ENCODE data around the gene PTMS. TPM values are rescaled to one million over a fixed set of nuclear protein-coding genes. Genes with fewer than 3 reads are reported as not detected.
A peak's percentile ranks its signal among the peaks of the same experiment; 100 is the strongest.

Gene PTMS
- total and polyA plus RNA-seq, 8 donors: 22.8 to 363 (median 156) TPM

DNA sequence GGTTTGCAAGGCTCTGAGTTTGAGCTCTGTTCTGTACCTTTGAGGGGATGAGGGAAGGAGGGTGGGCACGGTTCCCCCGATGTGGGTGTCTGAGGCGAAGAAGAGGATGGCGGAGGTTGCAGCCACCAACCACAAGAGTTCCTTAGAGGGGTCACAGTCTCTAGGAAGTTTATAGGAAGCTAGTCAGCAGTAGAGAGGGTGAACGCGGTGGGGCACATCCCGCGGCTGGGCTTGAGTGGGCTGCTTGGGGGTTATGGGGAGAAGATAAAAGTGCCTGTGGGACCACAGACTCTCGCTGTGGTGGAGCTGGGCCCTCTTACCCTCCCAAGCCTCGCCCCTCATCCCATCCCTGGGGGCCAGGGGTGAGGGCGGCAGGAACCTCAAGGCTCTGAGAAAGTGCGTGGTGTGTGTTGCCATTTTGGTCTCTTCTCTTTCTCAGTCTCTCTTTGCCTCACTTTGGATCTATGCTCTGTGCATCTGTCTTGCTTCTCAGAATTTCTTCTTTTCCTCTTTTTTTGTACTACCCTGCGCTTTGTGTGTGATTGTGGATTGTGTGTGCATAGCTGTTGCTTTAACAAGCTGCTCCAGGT lies 25.9 kb downstream of the PTMS start:
- DNase-seq: no peak
- Histone ChIP-seq H3K4me3 (peak overlapping the region in 2 of 4 donors; percentile 10 to 24), H3K9me3 (no peaks in the 10 kb centered on the region), H3K4me1 (peaks cover 0 to 15% (median 3%) of the 10 kb centered on the region in 4 donors), H3K36me3 (no peaks in the 10 kb centered on the region), H3K27ac (peak overlapping the region in 4 of 5 donors; percentile 22 to 66 (median 40)), H3K27me3 (no peaks in the 10 kb centered on the region)
- TF ChIP-seq POLR2A (IDR thresholded peaks at IDR 0.05): no peak
- TF ChIP-seq POLR2AphosphoS5 (IDR thresholded peaks at IDR 0.05): no peak
- no peak for TF ChIP-seq EP300 (IDR thresholded peaks at IDR 0.05)
- WGBS, 5 donors: 69 to 81% (median 78%) methylated on average over 13 of the region's 13 CpGs
- intact Hi-C loops (cut with DNase I; ENCODE audit: low total_unique reads): no loop called here

DNA sequence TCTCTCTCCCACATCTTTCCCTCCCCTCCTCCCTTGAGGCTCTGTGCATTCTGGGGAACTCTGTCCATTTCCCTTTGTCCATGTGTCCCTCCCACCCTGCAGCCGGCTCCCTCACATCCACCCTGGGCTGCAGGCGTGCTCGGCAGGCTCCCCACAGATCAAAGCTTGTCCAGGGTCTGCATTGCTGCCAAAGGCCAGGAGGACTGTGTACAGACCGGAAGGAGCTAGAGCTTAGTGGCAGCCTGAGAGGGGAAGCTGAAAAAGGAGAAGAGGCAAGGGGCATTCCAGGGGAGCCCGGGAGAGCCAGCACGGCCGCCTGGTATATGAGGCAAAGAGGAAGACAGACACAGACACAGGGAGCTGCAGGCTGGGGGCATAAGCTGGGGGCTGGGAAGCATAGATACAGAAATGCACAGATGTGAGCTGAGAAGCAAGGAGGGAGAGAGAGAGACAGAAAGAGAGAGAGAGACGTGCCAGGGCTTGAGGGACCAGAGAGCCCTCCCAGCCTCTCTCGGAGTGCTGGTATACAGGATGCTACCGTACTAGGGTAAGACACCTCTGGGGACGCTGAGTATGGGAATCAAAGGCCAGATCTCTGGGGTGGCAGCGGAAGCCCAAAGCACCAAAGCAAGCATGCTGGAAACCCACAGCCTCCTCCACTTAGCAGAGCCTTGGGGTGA lies 26.5 kb downstream of the PTMS start:
- intact Hi-C loops (cut with DNase I; ENCODE audit: low total_unique reads): no loop called here
- Histone ChIP-seq H3K4me3 (peak overlapping the region in 2 of 4 donors; percentile 10 to 24), H3K4me1 (peaks cover 0 to 15% (median 3%) of the 10 kb centered on the region in 4 donors)

DNA sequence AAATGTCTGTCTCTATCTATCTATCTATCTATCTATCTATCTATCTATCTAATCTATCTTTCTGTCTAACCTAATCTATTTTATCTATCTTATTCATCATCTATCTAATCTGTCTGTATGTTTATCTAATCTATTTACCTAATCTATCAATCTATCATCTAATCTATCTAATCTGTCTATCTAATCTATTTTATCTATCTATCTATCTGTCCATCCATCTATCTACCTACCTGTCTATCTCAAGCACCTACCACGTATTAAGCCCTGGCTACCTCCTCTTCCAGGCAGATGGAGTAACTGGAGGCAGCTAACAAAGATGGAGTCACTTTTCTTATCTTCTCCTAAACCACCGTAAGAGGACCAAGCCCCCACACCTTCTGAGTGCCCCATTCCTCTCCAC lies 28.9 kb downstream of the PTMS start:
- no peaks in the 10 kb centered on the region for H3K27me3 ChIP-seq
- no peak overlapping the region for H3K27ac ChIP-seq
- intact Hi-C loops (cut with DNase I; ENCODE audit: low total_unique reads): no loop called here
- no peak for DNase-seq
- 53 to 64% (median 58%) methylated on average over 2 of the region's 2 CpGs for WGBS, 5 donors
- TF ChIP-seq, protein P1, sequence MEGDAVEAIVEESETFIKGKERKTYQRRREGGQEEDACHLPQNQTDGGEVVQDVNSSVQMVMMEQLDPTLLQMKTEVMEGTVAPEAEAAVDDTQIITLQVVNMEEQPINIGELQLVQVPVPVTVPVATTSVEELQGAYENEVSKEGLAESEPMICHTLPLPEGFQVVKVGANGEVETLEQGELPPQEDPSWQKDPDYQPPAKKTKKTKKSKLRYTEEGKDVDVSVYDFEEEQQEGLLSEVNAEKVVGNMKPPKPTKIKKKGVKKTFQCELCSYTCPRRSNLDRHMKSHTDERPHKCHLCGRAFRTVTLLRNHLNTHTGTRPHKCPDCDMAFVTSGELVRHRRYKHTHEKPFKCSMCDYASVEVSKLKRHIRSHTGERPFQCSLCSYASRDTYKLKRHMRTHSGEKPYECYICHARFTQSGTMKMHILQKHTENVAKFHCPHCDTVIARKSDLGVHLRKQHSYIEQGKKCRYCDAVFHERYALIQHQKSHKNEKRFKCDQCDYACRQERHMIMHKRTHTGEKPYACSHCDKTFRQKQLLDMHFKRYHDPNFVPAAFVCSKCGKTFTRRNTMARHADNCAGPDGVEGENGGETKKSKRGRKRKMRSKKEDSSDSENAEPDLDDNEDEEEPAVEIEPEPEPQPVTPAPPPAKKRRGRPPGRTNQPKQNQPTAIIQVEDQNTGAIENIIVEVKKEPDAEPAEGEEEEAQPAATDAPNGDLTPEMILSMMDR (IDR thresholded peaks at IDR 0.05): no peak
- TF ChIP-seq POLR2A (IDR thresholded peaks at IDR 0.05): no peak
- TF ChIP-seq POLR2AphosphoS5 (IDR thresholded peaks at IDR 0.05): no peak
- TF ChIP-seq EP300 (IDR thresholded peaks at IDR 0.05): no peak
- H3K4me1 ChIP-seq: peaks cover 0 to 10% (median 3%) of the 10 kb centered on the region in 4 donors
- H3K4me3 ChIP-seq: no peak overlapping the region
- H3K9me3 ChIP-seq: no peaks in the 10 kb centered on the region
- no peaks in the 10 kb centered on the region for H3K36me3 ChIP-seq

More for the DNA sequence above, 26.5 kb downstream of the PTMS start:
- no peak for TF ChIP-seq POLR2A (IDR thresholded peaks at IDR 0.05)
- TF ChIP-seq POLR2AphosphoS5 (IDR thresholded peaks at IDR 0.05): no peak
- no peaks in the 10 kb centered on the region for H3K36me3 ChIP-seq
- no peaks in the 10 kb centered on the region for H3K9me3 ChIP-seq
- H3K27ac ChIP-seq: peak overlapping the region in 3 of 5 donors; percentile 24 to 66 (median 56)
- WGBS, 5 donors: 23 to 34% (median 28%) methylated on average over 12 of the region's 12 CpGs
- peak in 1 of 2 donors; percentile 72 for DNase-seq
- no peaks in the 10 kb centered on the region for H3K27me3 ChIP-seq

DNA sequence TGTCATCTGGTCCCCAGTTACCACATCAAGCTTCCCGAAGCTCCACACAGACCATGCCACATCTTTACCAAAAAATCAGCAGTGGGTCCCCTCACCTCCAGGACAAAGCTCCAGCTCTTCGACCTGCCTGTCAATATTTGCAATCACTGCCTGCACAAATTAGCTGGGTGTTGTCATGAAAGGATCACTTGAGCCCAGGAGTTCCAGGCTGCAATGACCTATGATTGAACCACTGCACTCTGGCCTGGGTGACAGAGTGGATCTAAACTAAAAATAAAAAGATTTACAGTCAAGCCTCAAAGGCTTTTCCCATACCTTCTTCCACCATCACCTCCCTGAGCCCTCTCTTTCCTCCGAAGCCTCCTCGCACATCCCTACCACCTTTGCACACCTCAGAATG lies 30.4 kb downstream of the PTMS start:
- intact Hi-C loops (cut with DNase I; ENCODE audit: low total_unique reads): no loop called here
- Histone ChIP-seq H3K27ac (no peak overlapping the region), H3K27me3 (no peaks in the 10 kb centered on the region), H3K36me3 (no peaks in the 10 kb centered on the region), H3K4me1 (peaks cover 0 to 10% (median 3%) of the 10 kb centered on the region in 4 donors), H3K9me3 (no peaks in the 10 kb centered on the region), H3K4me3 (no peak overlapping the region)
- no peak for DNase-seq
- WGBS, 5 donors: 74 to 86% (median 82%) methylated on average over 4 of the region's 4 CpGs
- TF ChIP-seq, protein P1 (IDR thresholded peaks at IDR 0.05): no peak
- TF ChIP-seq EP300 (IDR thresholded peaks at IDR 0.05) (no peak), POLR2A (IDR thresholded peaks at IDR 0.05) (no peak), POLR2AphosphoS5 (IDR thresholded peaks at IDR 0.05) (no peak)

DNA sequence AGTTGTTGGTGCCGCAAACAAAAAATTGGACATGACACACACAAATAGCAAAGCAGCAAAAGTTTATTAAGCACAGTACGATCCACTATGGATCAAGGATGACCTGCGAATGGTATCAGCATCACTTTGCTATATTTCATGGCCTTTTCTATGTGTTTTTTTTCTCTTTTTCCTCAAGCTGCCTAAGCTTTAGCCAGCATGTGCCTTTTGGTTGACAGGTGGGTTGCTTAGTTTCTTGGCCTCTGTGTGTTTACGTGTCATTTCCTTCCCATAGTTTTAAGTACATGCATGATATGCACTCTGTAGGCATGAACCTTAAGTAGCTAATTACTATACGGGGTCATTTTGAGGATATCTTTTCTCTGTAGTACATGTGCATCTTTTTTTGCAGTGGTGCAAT lies 33.0 kb downstream of the PTMS start:
- intact Hi-C loops (cut with DNase I; ENCODE audit: low total_unique reads): no loop called here
- Histone ChIP-seq H3K27me3 (no peaks in the 10 kb centered on the region), H3K4me3 (no peak overlapping the region), H3K9me3 (no peaks in the 10 kb centered on the region), H3K27ac (no peak overlapping the region), H3K4me1 (no peaks in the 10 kb centered on the region), H3K36me3 (no peaks in the 10 kb centered on the region)
- TF ChIP-seq POLR2AphosphoS5 (IDR thresholded peaks at IDR 0.05) (no peak), EP300 (IDR thresholded peaks at IDR 0.05) (no peak), POLR2A (IDR thresholded peaks at IDR 0.05) (no peak)
- TF ChIP-seq, protein P1 (IDR thresholded peaks at IDR 0.05): no peak
- 82 to 89% (median 88%) methylated on average over 5 of the region's 5 CpGs for WGBS, 5 donors
- no peak for DNase-seq
